Mesenchymal stem cell (in vitro differentiated cells and primary cell): Measurements from ENCODE around the gene ZSWIM5.
"Not testable (repeated sequence)": the region's sequence is repeated elsewhere in the genome, so short reads cannot be mapped to it uniquely, and the experiment has no call there.

Source experiments
- DNase-seq: peaks from one replicate; pipeline ENCODE4 v3.0.0-alpha.2; 2013
- H2AFZ ChIP-seq: one replicate; pipeline ENCODE4 v1.6.1; 2013; ENCODE audit warnings: low read depth, mild to moderate bottlenecking, control low read depth, inconsistent platforms, low read length, moderate library complexity
- H2AK5ac ChIP-seq: 2 replicates; pipeline ENCODE4 v1.6.1; 2013; ENCODE audit warnings: low read length, moderate library complexity, mild to moderate bottlenecking, inconsistent platforms; ENCODE audit not compliant: severe bottlenecking
- H2BK120ac ChIP-seq: one replicate; pipeline ENCODE4 v1.6.1; 2013; ENCODE audit warnings: low read depth, mild to moderate bottlenecking, inconsistent platforms, low read length, moderate library complexity
- H2BK12ac ChIP-seq, 2 experiments: one replicate each; pipeline ENCODE4 v1.6.1; 2013; ENCODE audit warnings: inconsistent platforms in 2 of 2, low read length in 2 of 2, mild to moderate bottlenecking in 2 of 2, moderate library complexity in 2 of 2, control low read depth in 1 of 2
- H2BK15ac ChIP-seq: one replicate; pipeline ENCODE4 v1.6.1; 2013; ENCODE audit warnings: mild to moderate bottlenecking, low read depth, inconsistent platforms; ENCODE audit not compliant: poor library complexity, severe bottlenecking
- H2BK5ac ChIP-seq: 2 replicates; pipeline ENCODE4 v1.6.1; 2013; ENCODE audit warnings: low read depth, mild to moderate bottlenecking, low read length, control low read depth, inconsistent platforms; ENCODE audit not compliant: poor library complexity, severe bottlenecking
- H3K14ac ChIP-seq, 2 experiments: one replicate each; pipeline ENCODE4 v1.6.1; 2013; ENCODE audit warnings: inconsistent platforms in 2 of 2, low read length in 2 of 2, control low read depth in 1 of 2, mild to moderate bottlenecking in 1 of 2, moderate library complexity in 1 of 2
- H3K18ac ChIP-seq, 2 experiments: one replicate each; pipeline ENCODE4 v1.6.1; 2013; ENCODE audit warnings: inconsistent platforms in 2 of 2, low read length in 2 of 2, control low read depth in 1 of 2, low read depth in 1 of 2, mild to moderate bottlenecking in 1 of 2
- H3K23ac ChIP-seq, 2 experiments: one replicate each; pipeline ENCODE4 v1.6.1; 2013; ENCODE audit warnings: inconsistent platforms in 2 of 2, low read length in 2 of 2, mild to moderate bottlenecking in 2 of 2, moderate library complexity in 2 of 2, control low read depth in 1 of 2
- H3K27ac ChIP-seq: 2 replicates; pipeline ENCODE4 v1.5.1; 2013; ENCODE audit warnings: mild to moderate bottlenecking, moderate library complexity, low read length, control low read depth, inconsistent platforms; ENCODE audit not compliant: poor library complexity, severe bottlenecking
- H3K27me3 ChIP-seq, 2 experiments: 2 replicates each; pipeline versions ENCODE4 v1.6.1 to v1.7.0; 2013; ENCODE audit warnings: low read length in 2 of 2, mild to moderate bottlenecking in 2 of 2, moderate library complexity in 2 of 2, control low read depth in 1 of 2, inconsistent platforms in 1 of 2; ENCODE audit not compliant: control insufficient read depth in 1 of 2, insufficient read depth in 1 of 2
- H3K36me3 ChIP-seq, 2 experiments: 2 replicates each; pipeline versions ENCODE4 v1.6.1 to v1.7.0; 2013; ENCODE audit warnings: low read length in 2 of 2, control low read depth in 1 of 2, inconsistent platforms in 1 of 2, low read depth in 1 of 2, mild to moderate bottlenecking in 1 of 2; ENCODE audit not compliant: insufficient read depth in 2 of 2, control insufficient read depth in 1 of 2
- H3K4ac ChIP-seq, 2 experiments: one replicate each; pipeline ENCODE4 v1.6.1; 2013; ENCODE audit warnings: inconsistent platforms in 2 of 2, low read length in 2 of 2, mild to moderate bottlenecking in 2 of 2, moderate library complexity in 2 of 2, control low read depth in 1 of 2, low read depth in 1 of 2
- H3K4me1 ChIP-seq: 2 replicates; pipeline ENCODE4 v1.6.1; 2013; ENCODE audit warnings: low read depth, low read length, control low read depth; ENCODE audit not compliant: control insufficient read depth, insufficient read depth
- H3K4me2 ChIP-seq: 2 replicates; pipeline ENCODE4 v1.6.1; 2013; ENCODE audit warnings: low read length, mild to moderate bottlenecking, inconsistent platforms; ENCODE audit not compliant: poor library complexity, severe bottlenecking
- H3K4me3 ChIP-seq, 2 experiments: 2 replicates each; pipeline versions ENCODE4 v1.5.1 to v1.7.0; 2013; ENCODE audit warnings: low read length in 2 of 2, mild to moderate bottlenecking in 2 of 2, control low read depth in 1 of 2, low read depth in 1 of 2; ENCODE audit not compliant: insufficient read depth in 1 of 2
- H3K79me1 ChIP-seq: replicated peaks from 2 replicates; pipeline ENCODE4 v1.6.1; 2013; ENCODE audit warnings: mild to moderate bottlenecking, control low read depth, low read length, inconsistent platforms; ENCODE audit not compliant: poor library complexity, severe bottlenecking
- H3K9ac ChIP-seq: 2 replicates; pipeline ENCODE4 v1.7.0; 2013; ENCODE audit warnings: mild to moderate bottlenecking, low read length, moderate library complexity
- H3K9me3 ChIP-seq: 2 replicates; pipeline ENCODE4 v1.7.0; 2013; ENCODE audit warnings: mild to moderate bottlenecking, low read length; ENCODE audit not compliant: control insufficient read depth
- H4K8ac ChIP-seq: one replicate; pipeline ENCODE4 v1.6.1; 2013; ENCODE audit warnings: inconsistent platforms, mild to moderate bottlenecking, low read length, moderate library complexity
- H4K91ac ChIP-seq: one replicate; pipeline ENCODE4 v1.6.1; 2013; ENCODE audit warnings: mild to moderate bottlenecking, low read length, inconsistent platforms
- whole genome bisulfite sequencing: methylation state at CpG from one replicate; pipeline ENCODE4 v1.1.7; 2013; ENCODE audit warnings: mixed read lengths; 5-methylcytosine and 5-hydroxymethylcytosine counted together

ZSWIM5 gene

DNA sequence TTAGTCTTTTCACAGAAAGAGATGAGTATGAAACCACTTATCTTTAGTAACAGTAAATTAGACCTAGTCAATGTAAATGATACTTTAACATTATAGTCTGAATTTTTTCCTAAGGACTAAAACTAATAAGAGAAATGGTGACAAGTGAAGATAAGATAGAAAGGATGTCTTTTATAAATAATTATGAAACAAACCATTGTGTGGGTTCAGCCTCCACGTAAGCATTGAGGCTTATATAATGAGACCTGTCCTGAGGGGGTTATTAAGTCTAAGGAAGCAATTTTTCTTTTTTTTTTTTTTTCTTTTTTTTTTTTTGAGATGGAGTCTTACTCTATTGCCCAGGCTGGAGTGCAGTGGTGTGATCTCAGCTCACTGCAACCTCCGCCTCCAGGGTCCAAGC is 138.6 kb downstream of the ZSWIM5 start:
- no peak overlapping the region for H4K8ac ChIP-seq
- no peak overlapping the region for H2BK120ac ChIP-seq
- H3K4me3 ChIP-seq, result no peak overlapping the region
- no peak for DNase-seq
- no peak overlapping the region for H3K27ac ChIP-seq
- no peak overlapping the region for H3K4ac ChIP-seq
- WGBS, result 94% methylated on average over 2 of the region's 2 CpGs
- H2BK12ac ChIP-seq, result no peak overlapping the region
- no peak overlapping the region for H3K9ac ChIP-seq
- H3K14ac ChIP-seq, result no peak overlapping the region
- no peak overlapping the region for H3K4me2 ChIP-seq
- no peak overlapping the region for H2BK15ac ChIP-seq
- H3K9me3 ChIP-seq, result no peaks in the 10 kb centered on the region
- H3K4me1 ChIP-seq, result no peaks in the 10 kb centered on the region
- H3K27me3 ChIP-seq, result no peaks in the 10 kb centered on the region
- no peaks in the 10 kb centered on the region for H3K79me1 ChIP-seq
- no peak overlapping the region for H3K18ac ChIP-seq
- no peak overlapping the region for H2AFZ ChIP-seq
- H2AK5ac ChIP-seq, result no peak overlapping the region
- H3K36me3 ChIP-seq, result no peaks in the 10 kb centered on the region
- no peak overlapping the region for H3K23ac ChIP-seq
- no peak overlapping the region for H4K91ac ChIP-seq
- no peak overlapping the region for H2BK5ac ChIP-seq

DNA sequence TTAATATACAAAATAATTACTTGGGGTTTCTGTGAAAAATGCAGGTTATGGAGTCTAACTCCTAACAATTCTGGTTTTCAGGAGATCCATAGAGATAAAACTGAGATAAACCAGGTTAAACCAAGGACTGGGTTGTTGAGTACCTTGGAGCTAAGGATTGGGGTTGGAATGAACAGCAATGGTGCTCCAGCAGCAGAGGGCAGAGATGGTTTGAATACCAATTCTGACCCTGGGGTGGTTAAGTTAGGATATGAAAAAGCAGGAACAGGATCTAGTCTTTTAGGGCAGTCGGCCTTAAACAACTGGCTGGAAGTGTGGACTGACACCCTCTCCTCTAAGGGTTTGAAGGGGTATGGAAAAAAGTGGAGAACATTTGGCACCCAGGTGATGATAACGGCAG is 141.3 kb downstream of the ZSWIM5 start:
- Histone ChIP-seq H4K91ac (no peak overlapping the region), H3K9ac (no peak overlapping the region), H2AFZ (no peak overlapping the region), H4K8ac (no peak overlapping the region), H3K79me1 (no peaks in the 10 kb centered on the region), H3K4me3 (no peak overlapping the region), H2AK5ac (no peak overlapping the region), H3K36me3 (no peaks in the 10 kb centered on the region), H3K4me1 (no peaks in the 10 kb centered on the region), H2BK15ac (no peak overlapping the region), H3K23ac (no peak overlapping the region), H3K4ac (no peak overlapping the region), H2BK12ac (no peak overlapping the region), H3K9me3 (no peaks in the 10 kb centered on the region), H3K4me2 (no peak overlapping the region), H3K18ac (no peak overlapping the region), H3K14ac (no peak overlapping the region), H2BK120ac (no peak overlapping the region), H3K27me3 (no peaks in the 10 kb centered on the region), H2BK5ac (no peak overlapping the region), H3K27ac (no peak overlapping the region)
- no peak for DNase-seq
- 92% methylated on average over 1 of the region's 2 CpGs for WGBS

DNA sequence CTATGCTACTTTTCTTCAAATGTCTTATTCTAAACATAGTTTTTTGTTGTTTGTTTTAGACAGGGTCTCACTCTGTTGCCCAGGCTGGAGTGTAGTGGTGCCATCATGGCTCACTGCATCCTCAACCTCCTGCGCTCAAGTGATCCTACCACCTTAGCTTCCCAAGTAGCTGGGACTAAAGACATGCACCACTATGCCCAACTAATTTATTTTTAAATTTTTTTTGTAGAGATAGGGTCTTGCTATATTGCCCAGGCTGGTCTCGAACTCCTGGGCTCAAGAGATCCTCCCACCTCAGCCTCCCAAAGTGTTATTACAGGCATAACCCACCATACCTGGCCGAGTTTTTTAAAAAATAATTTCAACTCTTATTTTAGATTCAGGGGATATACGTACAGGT is 143.9 kb downstream of the ZSWIM5 start:
- DNase-seq, H2BK15ac ChIP-seq, H3K14ac ChIP-seq, H3K23ac ChIP-seq, H3K9me3 ChIP-seq, H2AFZ ChIP-seq, H2BK5ac ChIP-seq, H2BK120ac ChIP-seq, H3K4me1 ChIP-seq, H3K36me3 ChIP-seq, H4K8ac ChIP-seq, H3K9ac ChIP-seq, H3K79me1 ChIP-seq, H3K4me3 ChIP-seq, H2BK12ac ChIP-seq, H2AK5ac ChIP-seq, H3K18ac ChIP-seq, H3K27ac ChIP-seq, H4K91ac ChIP-seq, H3K4me2 ChIP-seq, H3K4ac ChIP-seq: not testable (repeated sequence)
- no CpG with 5 or more reads among the region's 4 CpGs for WGBS
- peaks cover 0 to 14% of the 10 kb centered on the region in 2 experiments for H3K27me3 ChIP-seq

DNA sequence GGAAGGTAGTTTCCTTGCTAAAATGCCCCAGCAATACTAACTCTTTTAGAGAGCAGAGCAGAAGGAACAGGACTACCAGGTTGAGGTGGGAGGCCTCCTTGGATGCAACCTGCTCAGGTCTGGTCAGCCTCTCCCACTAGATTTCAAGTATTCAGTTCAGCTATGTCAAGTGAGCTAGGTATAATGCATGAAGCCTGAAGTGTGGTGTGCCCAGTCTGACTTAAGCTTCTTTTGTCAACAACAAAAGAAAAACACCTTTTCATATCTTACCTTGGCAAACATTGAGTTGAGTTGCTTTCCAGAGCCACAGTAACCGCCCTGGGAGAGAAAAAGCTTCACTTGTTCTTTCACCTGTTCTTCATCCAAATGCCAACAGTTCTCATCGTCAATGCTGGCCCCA is 146.6 kb downstream of the ZSWIM5 start:
- no peak overlapping the region for H2BK12ac ChIP-seq
- no peak overlapping the region for H2BK5ac ChIP-seq
- no peak overlapping the region for H3K9ac ChIP-seq
- WGBS, result 79% methylated on average over 2 of the region's 2 CpGs
- no peaks in the 10 kb centered on the region for H3K79me1 ChIP-seq
- no peak overlapping the region for H2BK120ac ChIP-seq
- no peaks in the 10 kb centered on the region for H3K36me3 ChIP-seq
- H3K4ac ChIP-seq, result no peak overlapping the region
- no peak overlapping the region for H2AFZ ChIP-seq
- no peaks in the 10 kb centered on the region for H3K9me3 ChIP-seq
- H2AK5ac ChIP-seq, result no peak overlapping the region
- no peak overlapping the region for H3K4me3 ChIP-seq
- no peak overlapping the region for H3K4me2 ChIP-seq
- H3K27ac ChIP-seq, result no peak overlapping the region
- no peak overlapping the region for H3K14ac ChIP-seq
- no peak for DNase-seq
- no peak overlapping the region for H4K8ac ChIP-seq
- no peaks in the 10 kb centered on the region for H3K4me1 ChIP-seq
- no peak overlapping the region for H3K23ac ChIP-seq
- no peak overlapping the region for H4K91ac ChIP-seq
- H2BK15ac ChIP-seq, result no peak overlapping the region
- H3K27me3 ChIP-seq, result peaks cover 0 to 26% of the 10 kb centered on the region in 2 experiments
- no peak overlapping the region for H3K18ac ChIP-seq
